ENCODE results near the gene NIN. TPM values are rescaled to one million over a fixed set of nuclear protein-coding genes. Genes with fewer than 3 reads are reported as not detected.

NIN gene
- total RNA-seq, 2 donors from 2014 or later = 31.8 to 41.9 TPM

GRCh38 chr14:50797250-50798047, 33.5 kb downstream of the NIN start:
- DNase-seq (no peak), ATAC-seq (no peak)
- intact Hi-C loops (cut with DNase I) = no loop called here

- no peak for DNase-seq
- no peak for ATAC-seq
- intact Hi-C loops (cut with DNase I) = no loop called here
Observed at GRCh38 chr14:50796390-50796789, 34.6 kb downstream of the NIN start.

GRCh38 chr14:50795909-50796308, 35.1 kb downstream of the NIN start:
- DNase-seq = no peak
- intact Hi-C loops (cut with DNase I) = no loop called here
- no peak for ATAC-seq

GRCh38 chr14:50795142-50795541, 35.8 kb downstream of the NIN start:
- DNase-seq = no peak
- intact Hi-C loops (cut with DNase I) = no loop called here

GRCh38 chr14:50794068-50794645, 36.8 kb downstream of the NIN start:
- DNase-seq (no peak), ATAC-seq (no peak)
- intact Hi-C loops (cut with DNase I) = no loop called here

More at GRCh38 chr14:50795142-50795541, 35.8 kb downstream of the NIN start:
- ATAC-seq = peak in 1 of 2 donors; percentile 21

- DNase-seq = no peak
- ATAC-seq = peak; percentile 78 to 84
- intact Hi-C loops (cut with DNase I) = no loop called here
Observed at GRCh38 chr14:50792634-50793068, 38.3 kb downstream of the NIN start.

GRCh38 chr14:50792051-50792477, 38.9 kb downstream of the NIN start:
- DNase-seq (no peak), ATAC-seq (peak in 1 of 2 donors; percentile 11)
- intact Hi-C loops (cut with DNase I) = no loop called here

- ATAC-seq = no peak
- intact Hi-C loops (cut with DNase I) = no loop called here
- DNase-seq = no peak
Observed at GRCh38 chr14:50791201-50791600, 39.8 kb downstream of the NIN start.

- intact Hi-C loops (cut with DNase I) = no loop called here
- no peak for DNase-seq
- peak in 1 of 2 donors; percentile 52 for ATAC-seq
Observed at GRCh38 chr14:50790589-50790988, 40.4 kb downstream of the NIN start.

GRCh38 chr14:50786751-50787464, 44.1 kb downstream of the NIN start:
- ATAC-seq (no peak), DNase-seq (no peak)
- intact Hi-C loops (cut with DNase I) = no loop called here

GRCh38 chr14:50785457-50786063, 45.4 kb downstream of the NIN start:
- intact Hi-C loops (cut with DNase I) = no loop called here
- no peak for DNase-seq
- peak; percentile 35 to 36 for ATAC-seq

GRCh38 chr14:50784683-50785456, 46.1 kb downstream of the NIN start:
- intact Hi-C loops (cut with DNase I) = no loop called here
- peak; percentile 16 to 58 for ATAC-seq
- no peak for DNase-seq

GRCh38 chr14:50783563-50783962, 47.4 kb downstream of the NIN start:
- intact Hi-C loops (cut with DNase I) = no loop called here
- DNase-seq (no peak), ATAC-seq (no peak)

- intact Hi-C loops (cut with DNase I) = no loop called here
- ATAC-seq = no peak
Observed at GRCh38 chr14:50780393-50780792, 50.6 kb downstream of the NIN start.

GRCh38 chr14:50778721-50779483, 52.1 kb downstream of the NIN start:
- ATAC-seq = peak in 1 of 2 donors; percentile 31
- no peak for DNase-seq
- intact Hi-C loops (cut with DNase I) = loop anchor here in 1 of 2 donors (5.0 kb wide), 2 partner anchors 83 to 237 kb away; no protein-coding TSS in a partner anchor

More at GRCh38 chr14:50780393-50780792, 50.6 kb downstream of the NIN start:
- no peak for DNase-seq

- no peak for DNase-seq
- ATAC-seq = no peak
- intact Hi-C loops (cut with DNase I) = loop anchor here in 1 of 2 donors (5.0 kb wide), 2 partner anchors 86 to 234 kb away; no protein-coding TSS in a partner anchor
Observed at GRCh38 chr14:50776522-50776921, 54.4 kb downstream of the NIN start.

- intact Hi-C loops (cut with DNase I) = loop anchor here in 1 of 2 donors (5.0 kb wide), 2 partner anchors 87 to 233 kb away; no protein-coding TSS in a partner anchor
- ATAC-seq (peak in 1 of 2 donors; percentile 14), DNase-seq (no peak)
Observed at GRCh38 chr14:50775357-50775756, 55.6 kb downstream of the NIN start.

All from left cardiac atrium (tissue), 4 donors.